ENCODE measurements around the gene DDAH2.

- no peak for TF ChIP-seq POLR2AphosphoS5 (IDR thresholded peaks at IDR 0.05; ENCODE audit: insufficient read depth in 1 of 2, low read depth in 1 of 2)
- no peak for TF ChIP-seq POLR2A (IDR thresholded peaks at IDR 0.05)
Measured at GRCh38 chr6:31723245-31723979, 5.7 kb downstream of the DDAH2 start, which contains the start of gene MPIG6B.

Data from vagina (tissue), 2 donors.